ENCODE data around the gene SLX4IP. TPM values are rescaled to one million over a fixed set of nuclear protein-coding genes. Genes with fewer than 3 reads are reported as not detected.

The SLX4IP gene
- total RNA-seq, 1 experiment from 2014 or later, result 7.4 TPM

- no peak for TF ChIP-seq ARID4B (CRISPR knock-in tag; IDR thresholded peaks at IDR 0.05; ENCODE audit: borderline replicate concordance)
- TF ChIP-seq ZSCAN18 (CRISPR knock-in tag; IDR thresholded peaks at IDR 0.05), result no peak
- no peak for TF ChIP-seq ZNF281 (CRISPR knock-in tag; IDR thresholded peaks at IDR 0.05)
- TF ChIP-seq NR1H2 (CRISPR knock-in tag; IDR thresholded peaks at IDR 0.05), result no peak
- TF ChIP-seq IRF1 (CRISPR knock-in tag; IDR thresholded peaks at IDR 0.05), result no peak
- no peak for TF ChIP-seq HMGXB4 (CRISPR knock-in tag; IDR thresholded peaks at IDR 0.05)
Observed at GRCh38 chr20:10594296-10594868, 159.3 kb downstream of the SLX4IP start (continued).

- Mint-ChIP-seq H3K36me3 (peaks cover 3% of the 10 kb centered on the region; the same call in 1 of the 2 replicates), H3K4me1 (peaks cover 8% of the 10 kb centered on the region), H3K27me3 (ENCODE audit: low read depth) (no peaks in the 10 kb centered on the region), H3K9me3 (no peaks in the 10 kb centered on the region), H3K27ac (no peak overlapping the region), H3K4me3 (no peak overlapping the region)
- DNase-seq (ENCODE audit: low spot score) (no peak), ATAC-seq (no peak)
- POLR2A ChIA-PET, result no interaction called here
- CTCF ChIA-PET, result interaction anchor here (1.1 to 1.2 kb wide), 2 partner anchors 23 to 37 kb away, joined by 3 read pairs; no protein-coding TSS in a partner anchor
- TF ChIP-seq E2F4 (CRISPR knock-in tag; IDR thresholded peaks at IDR 0.05; ENCODE audit: borderline replicate concordance, low read depth) (no peak), CTCF (IDR thresholded peaks at IDR 0.05) (no peak), CREB1 (CRISPR knock-in tag; IDR thresholded peaks at IDR 0.05) (no peak), MXD4 (CRISPR knock-in tag; IDR thresholded peaks at IDR 0.05; ENCODE audit: borderline replicate concordance) (no peak), MYBL2 (CRISPR knock-in tag; IDR thresholded peaks at IDR 0.05) (no peak), CREM (CRISPR knock-in tag; IDR thresholded peaks at IDR 0.05) (no peak), USF2 (CRISPR knock-in tag; IDR thresholded peaks at IDR 0.05) (no peak), ZNF671 (CRISPR knock-in tag; IDR thresholded peaks at IDR 0.05) (no peak), NR2C2 (CRISPR knock-in tag; IDR thresholded peaks at IDR 0.05) (no peak), OVOL2 (CRISPR knock-in tag; IDR thresholded peaks at IDR 0.05; ENCODE audit: borderline replicate concordance) (no peak), ZNF263 (CRISPR knock-in tag; IDR thresholded peaks at IDR 0.05; ENCODE audit: low read depth) (no peak)
Observed at GRCh38 chr20:10595266-10595665, 160.2 kb downstream of the SLX4IP start.

All from WTC11 (cell line).